Upper lobe of left lung (tissue), 4 donors: ENCODE results near the gene KLRF1.

Source experiments
- CTCF ChIP-seq, 6 experiments: fragments of 450-650 bp in 4 of 6; fragments of 200-600 bp in 2 of 6; sonication (generic) in 2 of 6; IDR thresholded peaks; one replicate each; pipeline ENCODE4 v1.5.1; 2016 to 2019; ENCODE audit warnings: antibody characterized with exemption in 6 of 6
- EP300 ChIP-seq, 4 donors: sonication (generic); formaldehyde crosslinking; IDR thresholded peaks; one replicate each; pipeline ENCODE4 v1.5.1; 2017; ENCODE audit warnings: antibody characterized with exemption in 4 of 4, control low read depth in 2 of 4
- POLR2A ChIP-seq, 4 donors: fragments of 450-650 bp; IDR thresholded peaks; one replicate each; pipeline ENCODE4 v1.5.1; 2016 to 2017; ENCODE audit warnings: antibody characterized with exemption in 4 of 4, mild to moderate bottlenecking in 2 of 4
- POLR2AphosphoS5 ChIP-seq, 2 donors: sonication (generic); formaldehyde crosslinking; IDR thresholded peaks; one replicate each; pipeline ENCODE4 v1.5.1; 2017; ENCODE audit warnings: antibody characterized with exemption in 2 of 2

DNA sequence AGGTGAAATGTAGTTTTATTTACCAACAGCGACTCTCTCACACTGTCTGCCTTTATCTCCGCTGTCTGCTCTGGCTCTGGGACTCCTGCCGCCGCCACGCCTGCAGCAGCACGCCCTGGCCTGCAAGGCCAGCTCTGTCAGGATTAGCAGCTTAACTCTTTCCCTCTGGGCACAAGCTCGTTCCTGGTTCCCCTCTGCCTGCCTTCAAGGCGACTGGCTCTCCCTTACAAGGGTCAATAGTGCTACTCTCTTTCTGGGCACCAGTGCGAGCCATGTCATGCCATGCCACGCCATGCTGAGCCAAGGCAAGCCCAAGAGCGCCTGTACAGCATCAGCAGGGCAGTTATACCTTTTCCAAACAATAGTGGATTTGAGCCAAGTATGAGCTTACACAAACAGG is 45.5 kb downstream of the KLRF1 start:
- TF ChIP-seq CTCF (IDR thresholded peaks at IDR 0.05) (no peak), POLR2A (IDR thresholded peaks at IDR 0.05) (no peak), EP300 (IDR thresholded peaks at IDR 0.05) (no peak), POLR2AphosphoS5 (IDR thresholded peaks at IDR 0.05) (no peak)
